ENCODE results near the gene KDM6B. TPM values are rescaled to one million over a fixed set of nuclear protein-coding genes. Genes with fewer than 3 reads are reported as not detected.

Gene KDM6B
- total RNA-seq, 1 donor from 2014 or later = 191 TPM

DNA sequence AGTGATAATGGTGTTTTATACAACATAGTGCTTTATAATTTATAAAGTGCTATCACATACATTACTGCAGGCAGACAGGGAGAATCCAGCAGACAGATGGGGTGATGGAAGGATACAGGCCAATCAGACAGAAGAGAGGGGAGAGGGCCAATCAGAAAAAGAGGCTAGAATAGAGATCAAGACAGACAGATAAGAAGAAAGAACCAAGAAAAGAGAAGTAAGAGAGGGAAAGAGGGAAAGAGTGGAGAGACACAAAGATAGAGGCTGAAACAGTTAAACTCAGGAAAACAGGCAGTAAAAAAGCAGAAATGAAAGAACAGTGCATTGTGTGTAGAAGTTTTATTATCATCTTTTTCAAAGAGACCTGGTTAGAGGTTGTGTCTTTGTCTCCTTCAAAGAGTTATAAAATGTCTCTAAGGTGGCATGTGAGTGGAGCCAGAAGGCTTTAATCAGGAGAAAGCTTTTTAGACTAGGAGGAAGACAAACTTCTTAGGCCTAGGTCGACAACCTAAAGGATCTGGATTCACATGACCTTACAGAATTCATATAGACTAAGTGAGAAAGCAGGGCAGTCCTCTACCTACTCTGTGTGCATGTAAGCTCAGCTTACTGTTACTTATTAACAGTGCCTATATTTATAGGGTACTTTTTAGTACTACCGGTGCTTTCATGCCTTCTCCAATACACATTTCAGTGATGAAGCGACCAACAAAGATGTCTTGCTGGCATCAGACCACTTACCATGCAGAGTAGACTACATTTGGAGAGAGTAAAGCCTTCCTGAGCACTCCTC lies 46.3 kb downstream of the KDM6B start:
- TF ChIP-seq, protein P1, sequence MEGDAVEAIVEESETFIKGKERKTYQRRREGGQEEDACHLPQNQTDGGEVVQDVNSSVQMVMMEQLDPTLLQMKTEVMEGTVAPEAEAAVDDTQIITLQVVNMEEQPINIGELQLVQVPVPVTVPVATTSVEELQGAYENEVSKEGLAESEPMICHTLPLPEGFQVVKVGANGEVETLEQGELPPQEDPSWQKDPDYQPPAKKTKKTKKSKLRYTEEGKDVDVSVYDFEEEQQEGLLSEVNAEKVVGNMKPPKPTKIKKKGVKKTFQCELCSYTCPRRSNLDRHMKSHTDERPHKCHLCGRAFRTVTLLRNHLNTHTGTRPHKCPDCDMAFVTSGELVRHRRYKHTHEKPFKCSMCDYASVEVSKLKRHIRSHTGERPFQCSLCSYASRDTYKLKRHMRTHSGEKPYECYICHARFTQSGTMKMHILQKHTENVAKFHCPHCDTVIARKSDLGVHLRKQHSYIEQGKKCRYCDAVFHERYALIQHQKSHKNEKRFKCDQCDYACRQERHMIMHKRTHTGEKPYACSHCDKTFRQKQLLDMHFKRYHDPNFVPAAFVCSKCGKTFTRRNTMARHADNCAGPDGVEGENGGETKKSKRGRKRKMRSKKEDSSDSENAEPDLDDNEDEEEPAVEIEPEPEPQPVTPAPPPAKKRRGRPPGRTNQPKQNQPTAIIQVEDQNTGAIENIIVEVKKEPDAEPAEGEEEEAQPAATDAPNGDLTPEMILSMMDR (IDR thresholded peaks at IDR 0.05; ENCODE audit: partially characterized antibody, unreplicated experiment) = no peak
- Mint-ChIP-seq H3K4me3 (ENCODE audit: unreplicated experiment) (no peak overlapping the region), H3K4me1 (ENCODE audit: low read depth, unreplicated experiment) (no peaks in the 10 kb centered on the region), H3K27ac (ENCODE audit: unreplicated experiment) (no peak overlapping the region), H3K27me3 (ENCODE audit: unreplicated experiment) (no peaks in the 10 kb centered on the region), H3K9me3 (ENCODE audit: unreplicated experiment) (no peaks in the 10 kb centered on the region), H3K36me3 (ENCODE audit: unreplicated experiment) (no peaks in the 10 kb centered on the region)
- no peak for DNase-seq

DNA sequence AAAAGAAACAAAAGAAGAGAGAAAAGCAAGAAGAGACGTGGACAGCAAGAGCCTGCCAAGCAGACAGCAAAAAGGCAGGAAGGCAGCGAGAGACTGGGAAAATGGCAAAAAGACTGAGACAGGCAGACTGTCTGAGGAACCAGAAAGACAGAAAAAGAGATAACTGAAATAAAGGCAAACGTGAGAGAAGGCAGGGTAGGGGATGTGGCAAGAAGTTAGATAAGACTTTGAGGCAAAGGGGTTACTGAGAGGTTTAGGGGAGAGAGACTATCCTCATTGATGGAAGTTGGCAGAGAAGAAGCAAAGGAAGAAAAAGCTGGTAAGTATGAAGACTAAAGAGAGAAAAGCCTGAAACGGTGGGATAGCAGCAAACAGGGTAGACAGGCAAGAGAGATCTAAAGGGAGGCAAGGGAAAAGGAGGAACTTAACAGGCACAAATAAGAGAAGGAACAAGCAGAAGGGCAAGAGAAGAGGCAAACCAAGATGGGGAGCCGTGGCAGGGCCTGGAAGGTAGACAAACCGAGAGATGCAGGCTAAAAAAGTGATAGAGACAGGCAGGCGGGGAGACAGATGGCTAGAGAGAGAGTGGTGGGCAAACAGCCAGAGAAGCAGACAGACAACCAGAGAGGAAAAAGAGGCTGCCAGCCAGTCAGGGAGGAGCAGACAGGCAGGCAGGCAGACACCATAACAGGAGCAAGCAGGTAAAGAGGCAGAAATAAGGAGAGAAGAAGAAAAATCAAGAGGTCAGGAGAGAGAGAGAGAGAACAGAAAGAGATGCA lies 47.4 kb downstream of the KDM6B start:
- Mint-ChIP-seq H3K9me3 (ENCODE audit: unreplicated experiment) (no peaks in the 10 kb centered on the region), H3K4me1 (ENCODE audit: low read depth, unreplicated experiment) (peaks cover 3% of the 10 kb centered on the region), H3K4me3 (ENCODE audit: unreplicated experiment) (no peak overlapping the region), H3K27me3 (ENCODE audit: unreplicated experiment) (peaks cover 3% of the 10 kb centered on the region), H3K27ac (ENCODE audit: unreplicated experiment) (no peak overlapping the region), H3K36me3 (ENCODE audit: unreplicated experiment) (no peaks in the 10 kb centered on the region)
- TF ChIP-seq, protein P1 (IDR thresholded peaks at IDR 0.05; ENCODE audit: partially characterized antibody, unreplicated experiment) = no peak
- no peak for DNase-seq

DNA sequence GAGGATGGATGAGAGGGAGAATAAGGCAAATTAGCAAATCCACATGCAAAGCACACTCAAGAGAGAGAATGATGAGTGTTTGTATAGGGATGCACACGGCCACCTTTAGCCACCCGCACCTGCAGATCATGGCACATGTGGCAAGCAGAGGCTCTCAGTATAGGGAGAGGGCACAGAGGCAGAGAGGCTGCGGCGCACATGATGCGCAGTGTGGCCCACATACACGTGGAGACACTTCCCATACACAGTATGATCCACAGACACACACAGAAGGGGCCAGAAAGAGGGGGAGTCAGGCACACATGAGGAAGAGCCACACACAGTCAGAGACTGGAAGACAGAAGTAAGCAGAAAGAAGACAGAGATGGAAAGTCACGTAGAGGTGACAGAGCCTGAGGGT lies 48.1 kb downstream of the KDM6B start:
- no peak for DNase-seq
- Mint-ChIP-seq H3K9me3 (ENCODE audit: unreplicated experiment) (no peaks in the 10 kb centered on the region), H3K27ac (ENCODE audit: unreplicated experiment) (no peak overlapping the region), H3K4me1 (ENCODE audit: low read depth, unreplicated experiment) (peaks cover 4% of the 10 kb centered on the region), H3K4me3 (ENCODE audit: unreplicated experiment) (no peak overlapping the region), H3K36me3 (ENCODE audit: unreplicated experiment) (no peaks in the 10 kb centered on the region), H3K27me3 (ENCODE audit: unreplicated experiment) (peaks cover 4% of the 10 kb centered on the region)
- TF ChIP-seq, protein P1 (IDR thresholded peaks at IDR 0.05; ENCODE audit: partially characterized antibody, unreplicated experiment) = no peak

DNA sequence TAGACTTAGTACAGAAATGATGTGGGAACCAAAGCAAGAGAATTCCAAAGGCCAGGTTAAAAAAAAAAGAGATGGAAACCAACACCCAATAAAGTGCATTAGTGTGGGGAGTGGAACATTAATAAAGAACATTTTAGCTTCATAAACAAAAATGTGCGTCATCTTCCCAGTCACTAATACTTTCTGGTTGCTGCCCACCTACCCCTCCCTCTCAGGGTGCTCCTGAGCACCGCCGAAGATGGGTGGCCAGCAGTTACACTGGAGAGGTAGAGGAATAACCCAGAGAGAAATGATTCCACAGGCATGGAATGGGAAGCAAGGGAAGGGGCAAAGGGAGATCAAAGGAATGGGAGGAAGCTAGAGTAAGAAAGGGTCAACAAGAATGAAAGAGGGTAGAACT lies 48.6 kb downstream of the KDM6B start:
- Mint-ChIP-seq H3K27me3 (ENCODE audit: unreplicated experiment) (peaks cover 4% of the 10 kb centered on the region), H3K36me3 (ENCODE audit: unreplicated experiment) (no peaks in the 10 kb centered on the region), H3K9me3 (ENCODE audit: unreplicated experiment) (no peaks in the 10 kb centered on the region), H3K27ac (ENCODE audit: unreplicated experiment) (no peak overlapping the region), H3K4me1 (ENCODE audit: low read depth, unreplicated experiment) (peaks cover 4% of the 10 kb centered on the region), H3K4me3 (ENCODE audit: unreplicated experiment) (no peak overlapping the region)
- DNase-seq = no peak
- TF ChIP-seq, protein P1 (IDR thresholded peaks at IDR 0.05; ENCODE audit: partially characterized antibody, unreplicated experiment) = no peak

Other genes starting within 250 kb of the KDM6B start
- gene SOX15, start 244.1 kb upstream of the KDM6B start, total RNA-seq (ENCODE audit: unreplicated experiment) = 1.7 TPM
- 108 TPM for gene FXR2, start 219.3 kb upstream of the KDM6B start, total RNA-seq (ENCODE audit: unreplicated experiment)
- 97.3 TPM for gene SAT2, start 206.4 kb upstream of the KDM6B start, total RNA-seq (ENCODE audit: unreplicated experiment)
- not detected for gene SHBG, start 204.1 kb upstream of the KDM6B start, total RNA-seq (ENCODE audit: unreplicated experiment)
- gene ATP1B2, start 183.3 kb upstream of the KDM6B start, total RNA-seq (ENCODE audit: unreplicated experiment) = 11.3 TPM
- 38.2 TPM for gene TP53, start 146.7 kb upstream of the KDM6B start, total RNA-seq (ENCODE audit: unreplicated experiment)
- 19.5 TPM for gene WRAP53, start 145.7 kb upstream of the KDM6B start, total RNA-seq (ENCODE audit: unreplicated experiment)
- 17.9 TPM for gene EFNB3, start 129.0 kb upstream of the KDM6B start, total RNA-seq (ENCODE audit: unreplicated experiment)
- 0.07 TPM for gene DNAH2, start 116.5 kb upstream of the KDM6B start, total RNA-seq (ENCODE audit: unreplicated experiment)
- 23.7 TPM for gene TMEM88, start 20.8 kb downstream of the KDM6B start, total RNA-seq (ENCODE audit: unreplicated experiment)
- gene NAA38, start 23.3 kb downstream of the KDM6B start, total RNA-seq (ENCODE audit: unreplicated experiment) = 49.7 TPM
- gene CYB5D1, start 23.8 kb downstream of the KDM6B start, total RNA-seq (ENCODE audit: unreplicated experiment) = 9.2 TPM
- gene CHD3, start 54.6 kb downstream of the KDM6B start, total RNA-seq (ENCODE audit: unreplicated experiment) = 129 TPM
- gene RNF227, start 82.1 kb downstream of the KDM6B start, total RNA-seq (ENCODE audit: unreplicated experiment) = 0.49 TPM
- gene KCNAB3, start 95.6 kb downstream of the KDM6B start, total RNA-seq (ENCODE audit: unreplicated experiment) = 12.3 TPM
- 214 TPM for gene TRAPPC1, start 97.7 kb downstream of the KDM6B start, total RNA-seq (ENCODE audit: unreplicated experiment)
- 55.7 TPM for gene CNTROB, start 98.0 kb downstream of the KDM6B start, total RNA-seq (ENCODE audit: unreplicated experiment)
- gene GUCY2D, start 168.4 kb downstream of the KDM6B start, total RNA-seq (ENCODE audit: unreplicated experiment) = not detected
- not detected for gene ALOX15B, start 204.8 kb downstream of the KDM6B start, total RNA-seq (ENCODE audit: unreplicated experiment)